ENCODE measurements around the gene SH3BP1. TPM values are rescaled to one million over a fixed set of nuclear protein-coding genes. Genes with fewer than 3 reads are reported as not detected.

SH3BP1 gene
- total and polyA plus RNA-seq, 2 of the 13 experiments (the other 11 are each of a cell fraction or from before 2014, with no cell fraction given), result 8.4 to 18.5 TPM

DNA sequence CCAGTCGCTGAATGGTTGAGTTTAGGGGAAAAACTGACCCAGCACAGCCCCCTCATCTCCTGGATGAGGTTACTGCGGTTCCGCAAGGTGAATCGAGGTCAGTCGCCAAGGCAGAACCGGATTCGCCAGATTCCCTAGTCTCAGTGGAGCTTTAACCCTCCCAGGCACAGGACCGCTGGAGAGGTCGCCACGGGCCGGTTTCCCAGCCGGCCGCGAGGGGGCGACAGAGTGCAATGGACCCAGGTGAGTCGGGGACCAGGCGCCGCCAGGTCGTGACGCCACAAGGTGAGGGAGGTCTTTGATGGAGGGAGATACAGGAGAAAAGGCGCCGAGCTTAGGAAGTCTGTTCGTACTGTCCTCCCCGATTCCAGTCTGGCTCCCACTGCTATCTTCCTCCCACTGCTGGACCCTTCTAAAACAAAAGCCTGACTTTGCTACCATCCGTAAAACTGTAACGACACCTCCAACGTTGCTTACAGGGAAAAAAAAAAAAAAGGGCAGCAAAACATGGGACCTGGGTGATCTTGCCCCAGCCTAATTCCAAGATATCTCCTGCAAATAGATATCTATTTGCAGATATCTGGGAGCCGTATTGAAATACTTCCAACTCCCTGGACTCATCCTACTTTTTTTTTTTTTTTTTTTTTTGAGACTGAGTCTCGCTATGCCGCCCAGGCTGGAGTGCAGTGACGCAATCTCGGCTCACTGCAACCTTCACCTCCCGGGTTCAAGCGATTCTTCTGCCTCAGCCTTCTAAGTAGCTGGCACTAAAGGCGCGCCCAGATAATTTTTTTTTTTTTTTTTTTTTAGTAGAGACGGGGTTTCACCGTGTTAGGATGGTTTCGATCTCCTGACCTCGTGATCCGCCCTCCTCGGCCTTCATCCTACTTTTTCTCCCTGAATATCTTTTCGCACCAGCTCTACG lies 32.2 kb upstream of the SH3BP1 start (continued):
- TF ChIP-seq, protein P1, sequence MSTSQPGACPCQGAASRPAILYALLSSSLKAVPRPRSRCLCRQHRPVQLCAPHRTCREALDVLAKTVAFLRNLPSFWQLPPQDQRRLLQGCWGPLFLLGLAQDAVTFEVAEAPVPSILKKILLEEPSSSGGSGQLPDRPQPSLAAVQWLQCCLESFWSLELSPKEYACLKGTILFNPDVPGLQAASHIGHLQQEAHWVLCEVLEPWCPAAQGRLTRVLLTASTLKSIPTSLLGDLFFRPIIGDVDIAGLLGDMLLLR (CRISPR knock-in tag; IDR thresholded peaks at IDR 0.05), result no peak
- TF ChIP-seq ERF (CRISPR knock-in tag; IDR thresholded peaks at IDR 0.05), result peak; percentile 77
- no peak for TF ChIP-seq RNF219 (CRISPR knock-in tag; IDR thresholded peaks at IDR 0.05)
- no peak for TF ChIP-seq TOE1 (CRISPR knock-in tag; IDR thresholded peaks at IDR 0.05)
- no peak for TF ChIP-seq ZNF460 (CRISPR knock-in tag; IDR thresholded peaks at IDR 0.05; ENCODE audit: borderline replicate concordance)
- TF ChIP-seq ZNF280B (CRISPR knock-in tag; IDR thresholded peaks at IDR 0.05; ENCODE audit: borderline replicate concordance), result peak; percentile 46; the same call in 1 of the 2 replicates
- no peak for TF ChIP-seq ZZZ3 (CRISPR knock-in tag; IDR thresholded peaks at IDR 0.05; ENCODE audit: borderline replicate concordance)
- TF ChIP-seq HOXA3 (CRISPR knock-in tag; IDR thresholded peaks at IDR 0.05), result peak; percentile 81; the same call in 1 of the 2 replicates
- TF ChIP-seq JUNB (CRISPR knock-in tag; IDR thresholded peaks at IDR 0.05; ENCODE audit: borderline replicate concordance), result no peak
- no peak for TF ChIP-seq SIN3A (IDR thresholded peaks at IDR 0.05; ENCODE audit: borderline replicate concordance, low read depth, low read length)
- TF ChIP-seq, protein P2, sequence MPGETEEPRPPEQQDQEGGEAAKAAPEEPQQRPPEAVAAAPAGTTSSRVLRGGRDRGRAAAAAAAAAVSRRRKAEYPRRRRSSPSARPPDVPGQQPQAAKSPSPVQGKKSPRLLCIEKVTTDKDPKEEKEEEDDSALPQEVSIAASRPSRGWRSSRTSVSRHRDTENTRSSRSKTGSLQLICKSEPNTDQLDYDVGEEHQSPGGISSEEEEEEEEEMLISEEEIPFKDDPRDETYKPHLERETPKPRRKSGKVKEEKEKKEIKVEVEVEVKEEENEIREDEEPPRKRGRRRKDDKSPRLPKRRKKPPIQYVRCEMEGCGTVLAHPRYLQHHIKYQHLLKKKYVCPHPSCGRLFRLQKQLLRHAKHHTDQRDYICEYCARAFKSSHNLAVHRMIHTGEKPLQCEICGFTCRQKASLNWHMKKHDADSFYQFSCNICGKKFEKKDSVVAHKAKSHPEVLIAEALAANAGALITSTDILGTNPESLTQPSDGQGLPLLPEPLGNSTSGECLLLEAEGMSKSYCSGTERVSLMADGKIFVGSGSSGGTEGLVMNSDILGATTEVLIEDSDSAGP (CRISPR knock-in tag; IDR thresholded peaks at IDR 0.05; ENCODE audit: borderline replicate concordance), result peak; percentile 53
- no peak for TF ChIP-seq KLF15 (CRISPR knock-in tag; IDR thresholded peaks at IDR 0.05; ENCODE audit: borderline replicate concordance)
- no peak for TF ChIP-seq SSRP1 (CRISPR knock-in tag; IDR thresholded peaks at IDR 0.05)
- TF ChIP-seq, protein P3, sequence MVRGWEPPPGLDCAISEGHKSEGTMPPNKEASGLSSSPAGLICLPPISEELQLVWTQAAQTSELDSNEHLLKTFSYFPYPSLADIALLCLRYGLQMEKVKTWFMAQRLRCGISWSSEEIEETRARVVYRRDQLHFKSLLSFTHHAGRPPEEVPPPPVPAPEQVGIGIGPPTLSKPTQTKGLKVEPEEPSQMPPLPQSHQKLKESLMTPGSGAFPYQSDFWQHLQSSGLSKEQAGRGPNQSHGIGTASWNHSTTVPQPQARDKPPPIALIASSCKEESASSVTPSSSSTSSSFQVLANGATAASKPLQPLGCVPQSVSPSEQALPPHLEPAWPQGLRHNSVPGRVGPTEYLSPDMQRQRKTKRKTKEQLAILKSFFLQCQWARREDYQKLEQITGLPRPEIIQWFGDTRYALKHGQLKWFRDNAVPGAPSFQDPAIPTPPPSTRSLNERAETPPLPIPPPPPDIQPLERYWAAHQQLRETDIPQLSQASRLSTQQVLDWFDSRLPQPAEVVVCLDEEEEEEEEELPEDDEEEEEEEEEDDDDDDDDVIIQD (CRISPR knock-in tag; IDR thresholded peaks at IDR 0.05; ENCODE audit: low read depth), result 0 out of 2 replicates have a peak, but pooled peaks have one; percentile 17
- no peak for TF ChIP-seq NCOR1 (IDR thresholded peaks at IDR 0.05; ENCODE audit: borderline replicate concordance, low read length)
- TF ChIP-seq ZFP36 (IDR thresholded peaks at IDR 0.05; ENCODE audit: borderline replicate concordance, low read depth, low read length, partially characterized antibody), result no peak
- TF ChIP-seq, protein P4, sequence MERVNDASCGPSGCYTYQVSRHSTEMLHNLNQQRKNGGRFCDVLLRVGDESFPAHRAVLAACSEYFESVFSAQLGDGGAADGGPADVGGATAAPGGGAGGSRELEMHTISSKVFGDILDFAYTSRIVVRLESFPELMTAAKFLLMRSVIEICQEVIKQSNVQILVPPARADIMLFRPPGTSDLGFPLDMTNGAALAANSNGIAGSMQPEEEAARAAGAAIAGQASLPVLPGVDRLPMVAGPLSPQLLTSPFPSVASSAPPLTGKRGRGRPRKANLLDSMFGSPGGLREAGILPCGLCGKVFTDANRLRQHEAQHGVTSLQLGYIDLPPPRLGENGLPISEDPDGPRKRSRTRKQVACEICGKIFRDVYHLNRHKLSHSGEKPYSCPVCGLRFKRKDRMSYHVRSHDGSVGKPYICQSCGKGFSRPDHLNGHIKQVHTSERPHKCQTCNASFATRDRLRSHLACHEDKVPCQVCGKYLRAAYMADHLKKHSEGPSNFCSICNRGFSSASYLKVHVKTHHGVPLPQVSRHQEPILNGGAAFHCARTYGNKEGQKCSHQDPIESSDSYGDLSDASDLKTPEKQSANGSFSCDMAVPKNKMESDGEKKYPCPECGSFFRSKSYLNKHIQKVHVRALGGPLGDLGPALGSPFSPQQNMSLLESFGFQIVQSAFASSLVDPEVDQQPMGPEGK (CRISPR knock-in tag; IDR thresholded peaks at IDR 0.05), result no peak; the same call in 1 of the 2 replicates
- no peak for TF ChIP-seq BRD4 (CRISPR knock-in tag; IDR thresholded peaks at IDR 0.05)

Measured in HepG2 (cell line).